SU-DHL-6 (cell line): Measurements from ENCODE around the gene RNF152.

Experiments used
- H2AFZ ChIP-seq: fragments of 200-600 bp; sonication (generic); 2 replicates; pipeline ENCODE4 v1.6.1; 2014; ENCODE audit warnings: low read depth, mild to moderate bottlenecking, moderate library complexity, mixed read lengths, antibody characterized with exemption, low read length; ENCODE audit not compliant: severe bottlenecking
- H3F3A ChIP-seq: fragments of 200-600 bp; shearing (Covaris generic); 2 replicates; pipeline ENCODE4 v1.6.0; 2016; ENCODE audit warnings: antibody characterized with exemption, mild to moderate bottlenecking; ENCODE audit not compliant: insufficient read depth
- H3K27ac ChIP-seq: fragments of 200-600 bp; sonication (generic); 2 replicates; pipeline ENCODE4 v1.5.1; 2016; ENCODE audit warnings: low read depth, mild to moderate bottlenecking, low read length, moderate library complexity, mixed read lengths
- H3K27me3 ChIP-seq: fragments of 200-600 bp; sonication (generic), shearing (Covaris generic); 2 replicates; pipeline ENCODE4 v1.6.0; 2014; ENCODE audit warnings: mild to moderate bottlenecking, low read length
- H3K36me3 ChIP-seq: fragments of 200-600 bp; sonication (generic); 2 replicates; pipeline ENCODE4 v1.6.1; 2014; ENCODE audit warnings: mild to moderate bottlenecking, low read length, mixed read lengths
- H3K4me2 ChIP-seq: fragments of 300-600, 200-600 bp; shearing (Covaris generic), sonication (generic); 2 replicates; pipeline ENCODE4 v1.6.0; 2014; ENCODE audit warnings: low read length, low read depth, mild to moderate bottlenecking; ENCODE audit not compliant: poor library complexity, severe bottlenecking
- H3K4me3 ChIP-seq: fragments of 200-600 bp; sonication (generic); 2 replicates; pipeline ENCODE4 v1.5.1; 2014; ENCODE audit warnings: antibody characterized with exemption, low read length, mild to moderate bottlenecking, mixed read lengths; ENCODE audit not compliant: insufficient read depth, poor library complexity, severe bottlenecking
- H3K79me2 ChIP-seq: fragments of 200-600 bp; sonication (generic); 2 replicates; pipeline ENCODE4 v1.6.1; 2014; ENCODE audit warnings: mild to moderate bottlenecking, low read length, moderate library complexity; ENCODE audit not compliant: insufficient read depth
- H3K9ac ChIP-seq: fragments of 200-600 bp; sonication (generic); 2 replicates; pipeline ENCODE4 v1.7.0; 2014; ENCODE audit warnings: mild to moderate bottlenecking, low read length
- H3K9me2 ChIP-seq: fragments of 200-600 bp; sonication (generic); replicated peaks from 2 replicates; pipeline ENCODE4 v1.6.1; 2014; ENCODE audit warnings: low read length; ENCODE audit not compliant: insufficient read depth
- H3K9me3 ChIP-seq: fragments of 200-600 bp; sonication (generic); 2 replicates; pipeline ENCODE4 v1.6.1; 2014; ENCODE audit warnings: low read length, mixed read lengths; ENCODE audit not compliant: insufficient read depth
- H4K20me1 ChIP-seq: fragments of 200-600 bp; sonication (generic); 2 replicates; pipeline ENCODE4 v1.6.1; 2014; ENCODE audit warnings: low read depth, mild to moderate bottlenecking, antibody characterized with exemption, low read length, moderate library complexity, mixed read lengths
- EZH2phosphoT487 ChIP-seq: fragments of 200-600 bp; sonication (generic), shearing (Covaris generic); conservative IDR thresholded peaks from 2 replicates; pipeline ENCODE4 v1.6.1; 2018; ENCODE audit warnings: mild to moderate bottlenecking, antibody characterized with exemption, low read length, moderate library complexity, mixed read lengths
- TF ChIP-seq, protein P1 (sequence below): fragments of 200-600 bp; sonication (generic); IDR thresholded peaks from one replicate; pipeline ENCODE4 v1.5.1; 2017; ENCODE audit warnings: antibody characterized with exemption, mild to moderate bottlenecking, low read length, moderate library complexity; ENCODE audit not compliant: insufficient read depth, poor library complexity, severe bottlenecking

The RNF152 gene

GRCh38 chr18:61908661-61909060 lies 15.9 kb upstream of the RNF152 start:
- Histone ChIP-seq H3K9ac (no peak overlapping the region), H3K79me2 (no peaks in the 10 kb centered on the region), H3K27ac (no peak overlapping the region), H3K27me3 (no peaks in the 10 kb centered on the region), H3K9me3 (no peaks in the 10 kb centered on the region), H2AFZ (no peak overlapping the region), H3K9me2 (no peaks in the 10 kb centered on the region), H3K4me3 (no peak overlapping the region), H3K36me3 (no peaks in the 10 kb centered on the region), H4K20me1 (no peaks in the 10 kb centered on the region), H3F3A (no peaks in the 10 kb centered on the region), H3K4me2 (no peak overlapping the region)
- TF ChIP-seq, protein P1, sequence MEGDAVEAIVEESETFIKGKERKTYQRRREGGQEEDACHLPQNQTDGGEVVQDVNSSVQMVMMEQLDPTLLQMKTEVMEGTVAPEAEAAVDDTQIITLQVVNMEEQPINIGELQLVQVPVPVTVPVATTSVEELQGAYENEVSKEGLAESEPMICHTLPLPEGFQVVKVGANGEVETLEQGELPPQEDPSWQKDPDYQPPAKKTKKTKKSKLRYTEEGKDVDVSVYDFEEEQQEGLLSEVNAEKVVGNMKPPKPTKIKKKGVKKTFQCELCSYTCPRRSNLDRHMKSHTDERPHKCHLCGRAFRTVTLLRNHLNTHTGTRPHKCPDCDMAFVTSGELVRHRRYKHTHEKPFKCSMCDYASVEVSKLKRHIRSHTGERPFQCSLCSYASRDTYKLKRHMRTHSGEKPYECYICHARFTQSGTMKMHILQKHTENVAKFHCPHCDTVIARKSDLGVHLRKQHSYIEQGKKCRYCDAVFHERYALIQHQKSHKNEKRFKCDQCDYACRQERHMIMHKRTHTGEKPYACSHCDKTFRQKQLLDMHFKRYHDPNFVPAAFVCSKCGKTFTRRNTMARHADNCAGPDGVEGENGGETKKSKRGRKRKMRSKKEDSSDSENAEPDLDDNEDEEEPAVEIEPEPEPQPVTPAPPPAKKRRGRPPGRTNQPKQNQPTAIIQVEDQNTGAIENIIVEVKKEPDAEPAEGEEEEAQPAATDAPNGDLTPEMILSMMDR, result no peak
- no peak for TF ChIP-seq EZH2phosphoT487

GRCh38 chr18:61901323-61901986 lies 8.6 kb upstream of the RNF152 start:
- Histone ChIP-seq H3K27ac (no peak overlapping the region), H2AFZ (no peak overlapping the region), H3K36me3 (no peaks in the 10 kb centered on the region), H3K79me2 (no peaks in the 10 kb centered on the region), H3F3A (no peaks in the 10 kb centered on the region), H3K4me3 (no peak overlapping the region), H3K9me2 (no peaks in the 10 kb centered on the region), H3K27me3 (no peaks in the 10 kb centered on the region), H4K20me1 (no peaks in the 10 kb centered on the region), H3K9ac (no peak overlapping the region), H3K4me2 (no peak overlapping the region), H3K9me3 (no peaks in the 10 kb centered on the region)
- TF ChIP-seq, protein P1, result peak; percentile 97
- TF ChIP-seq EZH2phosphoT487, result no peak

- TF ChIP-seq, protein P1, result no peak
- no peak for TF ChIP-seq EZH2phosphoT487
- Histone ChIP-seq H3F3A (no peaks in the 10 kb centered on the region), H2AFZ (no peak overlapping the region), H3K9me3 (no peaks in the 10 kb centered on the region), H4K20me1 (no peaks in the 10 kb centered on the region), H3K79me2 (no peaks in the 10 kb centered on the region), H3K9me2 (no peaks in the 10 kb centered on the region), H3K27me3 (no peaks in the 10 kb centered on the region), H3K4me2 (no peak overlapping the region), H3K9ac (no peak overlapping the region), H3K27ac (no peak overlapping the region), H3K36me3 (no peaks in the 10 kb centered on the region), H3K4me3 (no peak overlapping the region)
These were observed 7.9 kb upstream of the RNF152 start for GRCh38 chr18:61900504-61901281.
